Activated CD4-positive, alpha-beta T cell treated with anti-CD3 and anti-CD28 coated beads for 48 hours (primary cell): ENCODE measurements around the gene IFT27.

Source experiments
- DNase-seq: peaks from one replicate; pipeline ENCODE4 v3.0.0-alpha.2; 2020

The IFT27 gene

GRCh38 chr22:36796552-36797175 is 20.7 kb upstream of the IFT27 start:
- DNase-seq: no peak

- DNase-seq: no peak
Observed at GRCh38 chr22:36795633-36796032, 19.7 kb upstream of the IFT27 start.

GRCh38 chr22:36790648-36791047 is 14.7 kb upstream of the IFT27 start:
- DNase-seq: peak; percentile 61

GRCh38 chr22:36787204-36787988 is 11.5 kb upstream of the IFT27 start:
- DNase-seq: no peak

- no peak for DNase-seq
Observed at GRCh38 chr22:36783743-36784142, 7.8 kb upstream of the IFT27 start.

GRCh38 chr22:36781656-36782627 is 6.0 kb upstream of the IFT27 start:
- DNase-seq: peak; percentile 93

- DNase-seq: no peak
Observed at GRCh38 chr22:36778020-36778419, 2.1 kb upstream of the IFT27 start.

- no peak for DNase-seq
Observed at GRCh38 chr22:36776722-36777121, 803 bp upstream of the IFT27 start.

GRCh38 chr22:36775586-36775963 is 344 bp downstream of the IFT27 start:
- peak; percentile 46 for DNase-seq

GRCh38 chr22:36773935-36774334 is 2.0 kb downstream of the IFT27 start:
- DNase-seq: no peak

- no peak for DNase-seq
Observed at GRCh38 chr22:36772451-36772850, 3.5 kb downstream of the IFT27 start.

GRCh38 chr22:36771356-36772063 is 4.4 kb downstream of the IFT27 start:
- no peak for DNase-seq

- no peak for DNase-seq
Observed at GRCh38 chr22:36770513-36771231, 5.2 kb downstream of the IFT27 start.

- no peak for DNase-seq
Observed at GRCh38 chr22:36769541-36770512, 6.1 kb downstream of the IFT27 start.

GRCh38 chr22:36768616-36769015 is 7.3 kb downstream of the IFT27 start:
- no peak for DNase-seq

- DNase-seq: no peak
Observed at GRCh38 chr22:36768141-36768540, 7.8 kb downstream of the IFT27 start.

- DNase-seq: no peak
Observed at GRCh38 chr22:36767035-36767775, 8.7 kb downstream of the IFT27 start.

GRCh38 chr22:36765943-36766450 is 9.9 kb downstream of the IFT27 start:
- no peak for DNase-seq

- DNase-seq: no peak
Observed at GRCh38 chr22:36765131-36765942, 10.6 kb downstream of the IFT27 start.
